Measurements from ENCODE around the gene LRIT3.

LRIT3 gene

DNA sequence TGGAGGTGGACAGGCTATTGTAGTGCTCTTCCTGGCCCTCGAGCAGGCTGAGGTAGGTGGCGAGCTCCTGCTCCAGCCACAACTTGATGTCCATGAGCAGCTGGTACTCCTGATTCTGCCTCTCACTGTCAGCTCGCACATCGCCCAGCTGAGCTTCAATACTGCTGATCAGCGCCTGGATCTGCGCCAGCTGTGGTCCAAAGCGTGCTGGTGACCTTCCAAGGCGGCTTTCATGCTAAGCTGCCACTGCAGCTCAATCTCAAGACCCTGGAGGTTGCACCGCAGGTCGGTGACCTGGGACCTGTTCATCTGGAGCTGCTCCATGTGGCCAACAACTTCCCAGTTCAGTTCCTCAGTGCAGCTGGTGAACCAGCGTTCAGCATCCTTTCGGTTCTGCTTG lies 31.2 kb downstream of the LRIT3 start:
- Histone ChIP-seq H3K27me3 (ENCODE audit: insufficient read depth, insufficient read length) (no peaks in the 10 kb centered on the region), H3K36me3 (ENCODE audit: insufficient read depth, insufficient read length, low read length) (no peaks in the 10 kb centered on the region), H3K9me3 (ENCODE audit: insufficient read depth, low read length) (no peaks in the 10 kb centered on the region), H3K4me1 (ENCODE audit: insufficient read depth, insufficient read length) (no peaks in the 10 kb centered on the region), H3K9ac (ENCODE audit: insufficient read length, low read depth) (no peak overlapping the region), H3K4me3 (ENCODE audit: insufficient read length, low read depth) (no peak overlapping the region)
- no peak for TF ChIP-seq YY1 (IDR thresholded peaks at IDR 0.05; ENCODE audit: insufficient read depth, insufficient read length)
- TF ChIP-seq SUZ12 (IDR thresholded peaks at IDR 0.05; ENCODE audit: extremely low read depth, insufficient read depth, insufficient read length) = no peak
- no peak for TF ChIP-seq ZNF274 (IDR thresholded peaks at IDR 0.05; ENCODE audit: low read depth, low read length)
- no peak for DNase-seq (ENCODE audit: low read depth, low spot score)

GRCh38 chr4:109879636-109880314 lies 31.9 kb downstream of the LRIT3 start:
- Histone ChIP-seq H3K4me3 (ENCODE audit: insufficient read length, low read depth) (no peak overlapping the region), H3K4me1 (ENCODE audit: insufficient read depth, insufficient read length) (no peaks in the 10 kb centered on the region), H3K9me3 (ENCODE audit: insufficient read depth, low read length) (no peaks in the 10 kb centered on the region), H3K9ac (ENCODE audit: insufficient read length, low read depth) (no peak overlapping the region), H3K36me3 (ENCODE audit: insufficient read depth, insufficient read length, low read length) (no peaks in the 10 kb centered on the region), H3K27me3 (ENCODE audit: insufficient read depth, insufficient read length) (no peaks in the 10 kb centered on the region)
- no peak for TF ChIP-seq YY1 (IDR thresholded peaks at IDR 0.05; ENCODE audit: insufficient read depth, insufficient read length)
- no peak for TF ChIP-seq SUZ12 (IDR thresholded peaks at IDR 0.05; ENCODE audit: extremely low read depth, insufficient read depth, insufficient read length)
- no peak for TF ChIP-seq ZNF274 (IDR thresholded peaks at IDR 0.05; ENCODE audit: low read depth, low read length)
- DNase-seq (ENCODE audit: low read depth, low spot score) = no peak

GRCh38 chr4:109886303-109886702 lies 38.4 kb downstream of the LRIT3 start:
- TF ChIP-seq YY1 (IDR thresholded peaks at IDR 0.05; ENCODE audit: insufficient read depth, insufficient read length) (no peak), ZNF274 (IDR thresholded peaks at IDR 0.05; ENCODE audit: low read depth, low read length) (no peak), SUZ12 (IDR thresholded peaks at IDR 0.05; ENCODE audit: extremely low read depth, insufficient read depth, insufficient read length) (no peak)
- no peak overlapping the region for H3K9ac ChIP-seq (ENCODE audit: insufficient read length, low read depth)

DNA sequence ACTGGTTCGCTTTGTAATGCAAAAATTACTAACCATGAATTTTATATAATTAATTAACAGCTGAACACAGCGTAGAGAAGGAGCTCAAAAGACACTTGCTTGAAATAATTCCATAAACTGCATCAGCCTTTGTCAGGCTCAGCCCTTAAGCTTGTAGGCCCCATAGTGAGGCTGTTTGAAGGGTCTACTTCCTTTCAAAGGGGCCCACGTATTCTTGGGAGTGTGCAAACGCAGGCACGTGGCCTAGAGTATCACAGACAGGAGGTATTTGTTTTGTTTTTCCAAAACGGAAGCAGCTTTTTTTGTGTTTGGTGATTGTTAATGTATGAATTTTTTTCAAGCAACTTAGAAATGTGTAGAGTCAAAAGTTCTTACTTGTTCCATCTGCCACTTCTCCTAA lies 39.2 kb downstream of the LRIT3 start:
- Histone ChIP-seq H3K9ac (ENCODE audit: insufficient read length, low read depth) (no peak overlapping the region), H3K9me3 (ENCODE audit: insufficient read depth, low read length) (no peaks in the 10 kb centered on the region), H3K27me3 (ENCODE audit: insufficient read depth, insufficient read length) (no peaks in the 10 kb centered on the region), H3K4me1 (ENCODE audit: insufficient read depth, insufficient read length) (no peaks in the 10 kb centered on the region), H3K4me3 (ENCODE audit: insufficient read length, low read depth) (no peak overlapping the region), H3K36me3 (ENCODE audit: insufficient read depth, insufficient read length, low read length) (no peaks in the 10 kb centered on the region)
- DNase-seq (ENCODE audit: low read depth, low spot score) = no peak
- TF ChIP-seq ZNF274 (IDR thresholded peaks at IDR 0.05; ENCODE audit: low read depth, low read length) (no peak), SUZ12 (IDR thresholded peaks at IDR 0.05; ENCODE audit: extremely low read depth, insufficient read depth, insufficient read length) (no peak), YY1 (IDR thresholded peaks at IDR 0.05; ENCODE audit: insufficient read depth, insufficient read length) (no peak)

More at GRCh38 chr4:109886303-109886702, 38.4 kb downstream of the LRIT3 start:
- no peaks in the 10 kb centered on the region for H3K4me1 ChIP-seq (ENCODE audit: insufficient read depth, insufficient read length)
- H3K36me3 ChIP-seq (ENCODE audit: insufficient read depth, insufficient read length, low read length) = no peaks in the 10 kb centered on the region
- no peaks in the 10 kb centered on the region for H3K9me3 ChIP-seq (ENCODE audit: insufficient read depth, low read length)
- H3K27me3 ChIP-seq (ENCODE audit: insufficient read depth, insufficient read length) = no peaks in the 10 kb centered on the region
- DNase-seq (ENCODE audit: low read depth, low spot score) = no peak
- no peak overlapping the region for H3K4me3 ChIP-seq (ENCODE audit: insufficient read length, low read depth)

DNA sequence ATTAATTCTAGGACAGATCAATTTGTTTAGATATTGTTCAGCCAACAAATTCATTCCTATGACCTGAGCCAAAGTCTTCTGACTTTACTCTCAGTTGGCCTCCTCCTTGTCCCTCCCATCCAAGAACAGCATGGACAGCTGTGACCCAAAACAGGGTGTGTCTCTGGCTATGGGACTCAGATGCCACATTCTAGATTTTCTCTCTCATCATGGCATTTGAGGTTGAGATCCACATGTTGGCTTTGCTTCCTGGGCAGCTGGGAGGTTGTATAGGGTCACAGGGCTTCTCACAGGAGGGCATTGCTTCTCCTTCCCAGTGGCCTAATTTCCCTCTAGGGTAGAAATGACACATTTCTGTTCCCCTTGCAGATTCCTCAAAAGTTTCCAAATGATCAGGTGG lies 42.2 kb downstream of the LRIT3 start:
- TF ChIP-seq YY1 (IDR thresholded peaks at IDR 0.05; ENCODE audit: insufficient read depth, insufficient read length) = no peak
- no peak for TF ChIP-seq SUZ12 (IDR thresholded peaks at IDR 0.05; ENCODE audit: extremely low read depth, insufficient read depth, insufficient read length)
- no peak for TF ChIP-seq ZNF274 (IDR thresholded peaks at IDR 0.05; ENCODE audit: low read depth, low read length)
- H3K4me3 ChIP-seq (ENCODE audit: insufficient read length, low read depth) = no peak overlapping the region
- no peaks in the 10 kb centered on the region for H3K36me3 ChIP-seq (ENCODE audit: insufficient read depth, insufficient read length, low read length)
- DNase-seq (ENCODE audit: low read depth, low spot score) = no peak
- no peak overlapping the region for H3K9ac ChIP-seq (ENCODE audit: insufficient read length, low read depth)
- no peaks in the 10 kb centered on the region for H3K9me3 ChIP-seq (ENCODE audit: insufficient read depth, low read length)
- no peaks in the 10 kb centered on the region for H3K4me1 ChIP-seq (ENCODE audit: insufficient read depth, insufficient read length)
- H3K27me3 ChIP-seq (ENCODE audit: insufficient read depth, insufficient read length) = no peaks in the 10 kb centered on the region

- Histone ChIP-seq H3K4me3 (ENCODE audit: insufficient read length, low read depth) (no peak overlapping the region), H3K9ac (ENCODE audit: insufficient read length, low read depth) (no peak overlapping the region), H3K27me3 (ENCODE audit: insufficient read depth, insufficient read length) (no peaks in the 10 kb centered on the region), H3K4me1 (ENCODE audit: insufficient read depth, insufficient read length) (no peaks in the 10 kb centered on the region), H3K9me3 (ENCODE audit: insufficient read depth, low read length) (peaks cover 6% of the 10 kb centered on the region; the same call in 1 of the 2 replicates), H3K36me3 (ENCODE audit: insufficient read depth, insufficient read length, low read length) (no peaks in the 10 kb centered on the region)
- no peak for DNase-seq (ENCODE audit: low read depth, low spot score)
- TF ChIP-seq SUZ12 (IDR thresholded peaks at IDR 0.05; ENCODE audit: extremely low read depth, insufficient read depth, insufficient read length) = no peak
- no peak for TF ChIP-seq ZNF274 (IDR thresholded peaks at IDR 0.05; ENCODE audit: low read depth, low read length)
- TF ChIP-seq YY1 (IDR thresholded peaks at IDR 0.05; ENCODE audit: insufficient read depth, insufficient read length) = no peak
These were observed 54.8 kb downstream of the LRIT3 start for GRCh38 chr4:109902559-109903251.

- no peaks in the 10 kb centered on the region for H3K9me3 ChIP-seq (ENCODE audit: insufficient read depth, low read length)
- H3K4me3 ChIP-seq (ENCODE audit: insufficient read length, low read depth) = no peak overlapping the region
- DNase-seq (ENCODE audit: low read depth, low spot score) = no peak
- no peak overlapping the region for H3K9ac ChIP-seq (ENCODE audit: insufficient read length, low read depth)
- no peaks in the 10 kb centered on the region for H3K4me1 ChIP-seq (ENCODE audit: insufficient read depth, insufficient read length)
- TF ChIP-seq ZNF274 (IDR thresholded peaks at IDR 0.05; ENCODE audit: low read depth, low read length) (no peak), SUZ12 (IDR thresholded peaks at IDR 0.05; ENCODE audit: extremely low read depth, insufficient read depth, insufficient read length) (no peak), YY1 (IDR thresholded peaks at IDR 0.05; ENCODE audit: insufficient read depth, insufficient read length) (no peak)
- no peaks in the 10 kb centered on the region for H3K36me3 ChIP-seq (ENCODE audit: insufficient read depth, insufficient read length, low read length)
- H3K27me3 ChIP-seq (ENCODE audit: insufficient read depth, insufficient read length) = no peaks in the 10 kb centered on the region
These were observed 60.8 kb downstream of the LRIT3 start for GRCh38 chr4:109908731-109909130.
